ENCODE measurements around the gene LYSMD3. TPM values are rescaled to one million over a fixed set of nuclear protein-coding genes. Genes with fewer than 3 reads are reported as not detected.

The LYSMD3 gene
- total and polyA plus RNA-seq, 10 of the 15 experiments (the other 5 are each of a cell fraction or from before 2014, with no cell fraction given): 3.9 to 22.5 (median 12.6) TPM

DNA sequence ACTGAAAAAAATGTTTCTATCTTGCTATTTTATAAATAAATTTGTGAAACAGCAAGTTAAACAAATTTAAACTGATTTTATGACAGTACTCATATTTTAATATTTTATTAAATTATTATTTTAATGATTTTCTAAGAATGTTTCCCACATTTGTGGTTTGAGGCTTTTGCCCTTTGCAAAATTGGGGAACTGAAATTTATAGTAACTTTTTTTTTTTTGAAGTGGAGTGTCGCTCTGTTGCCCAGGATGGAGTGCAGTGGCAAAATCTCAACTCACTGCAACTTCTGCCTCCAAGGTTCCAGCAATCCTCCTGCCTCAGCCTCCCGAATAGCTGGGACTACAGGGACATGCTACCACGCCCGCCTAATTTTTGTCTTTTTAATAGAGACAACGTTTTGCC, 22.0 kb upstream of the LYSMD3 start (continued):
- TF ChIP-seq NFIC (IDR thresholded peaks at IDR 0.05; ENCODE audit: low read depth, low read length) (no peak), POLR2AphosphoS5 (IDR thresholded peaks at IDR 0.05; ENCODE audit: low read length) (no peak), BCL11A (IDR thresholded peaks at IDR 0.05; ENCODE audit: low read depth, low read length) (no peak), CBX5 (IDR thresholded peaks at IDR 0.05; ENCODE audit: low read depth) (no peak), EZH2 (IDR thresholded peaks at IDR 0.05; ENCODE audit: borderline replicate concordance, control insufficient read depth, low read depth, low read length) (no peak), ZBTB4 (CRISPR knock-in tag; IDR thresholded peaks at IDR 0.05) (no peak), HDAC2 (IDR thresholded peaks at IDR 0.05) (no peak), RAD51 (IDR thresholded peaks at IDR 0.05) (no peak), SPI1 (IDR thresholded peaks at IDR 0.05; ENCODE audit: borderline replicate concordance, insufficient read depth, low read depth, low read length) (peak; percentile 75; the same call in 1 of the 2 replicates), JUND (IDR thresholded peaks at IDR 0.05; ENCODE audit: low read depth, low read length) (no peak), YY1 (IDR thresholded peaks at IDR 0.05; ENCODE audit: low read depth, low read length) (no peak), MYB (IDR thresholded peaks at IDR 0.05; ENCODE audit: borderline replicate concordance, low read depth, low read length) (no peak), ZNF384 (IDR thresholded peaks at IDR 0.05; ENCODE audit: borderline replicate concordance, low read depth, low read length) (peak; percentile 44; the same call in 1 of the 2 replicates), CBFB (IDR thresholded peaks at IDR 0.05; ENCODE audit: low read depth) (no peak), NR2C1 (IDR thresholded peaks at IDR 0.05) (no peak), SUZ12 (IDR thresholded peaks at IDR 0.05; ENCODE audit: unreplicated experiment) (no peak), TCF3 (IDR thresholded peaks at IDR 0.05; ENCODE audit: borderline replicate concordance, insufficient read depth, low read depth, low read length) (no peak), KLF5 (IDR thresholded peaks at IDR 0.05; ENCODE audit: partially characterized antibody) (no peak)
